T-helper 2 cell (primary cell): ENCODE data around the gene PRKN.

Experiments
- DNase-seq, 5 experiments: peaks; one replicate each; pipeline versions ENCODE4 v3.0.0 to v3.0.0-alpha.2; 2012 to 2022

PRKN gene

DNA sequence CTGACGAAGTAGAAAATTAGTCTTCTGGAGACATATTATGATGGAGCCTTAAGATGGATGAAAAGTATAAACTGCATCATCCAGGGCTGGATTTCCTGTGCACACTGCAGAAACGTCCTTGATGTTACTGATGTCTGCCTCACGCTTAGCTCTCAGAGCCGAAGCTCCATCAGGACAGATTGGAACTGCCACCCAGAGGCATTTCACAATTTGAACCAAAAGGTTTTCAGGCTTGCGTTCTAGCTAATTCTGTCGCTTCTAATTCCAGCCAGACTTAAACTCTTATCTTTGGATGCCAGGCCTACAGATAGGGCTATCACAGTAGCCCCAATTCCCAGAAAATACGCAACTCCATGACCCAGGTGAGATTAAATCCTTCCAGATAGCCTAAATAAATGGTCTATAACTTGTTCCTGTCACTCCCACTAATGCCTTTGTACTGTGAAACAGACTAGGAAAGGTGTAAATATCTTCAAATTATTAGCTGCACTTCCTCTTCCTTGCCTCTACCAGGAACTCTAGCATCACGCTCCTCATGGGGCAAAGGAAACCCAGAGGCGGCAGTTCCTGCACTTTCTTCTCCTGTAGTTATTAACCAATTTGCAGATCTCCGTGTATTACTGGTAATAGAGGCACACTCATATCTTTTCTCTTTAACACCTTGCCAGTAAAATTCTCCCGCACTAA, 634.6 kb downstream of the PRKN start:
- no peak for DNase-seq

- no peak for DNase-seq
Measured at GRCh38 chr6:162090734-162091133, 636.8 kb downstream of the PRKN start.

DNA sequence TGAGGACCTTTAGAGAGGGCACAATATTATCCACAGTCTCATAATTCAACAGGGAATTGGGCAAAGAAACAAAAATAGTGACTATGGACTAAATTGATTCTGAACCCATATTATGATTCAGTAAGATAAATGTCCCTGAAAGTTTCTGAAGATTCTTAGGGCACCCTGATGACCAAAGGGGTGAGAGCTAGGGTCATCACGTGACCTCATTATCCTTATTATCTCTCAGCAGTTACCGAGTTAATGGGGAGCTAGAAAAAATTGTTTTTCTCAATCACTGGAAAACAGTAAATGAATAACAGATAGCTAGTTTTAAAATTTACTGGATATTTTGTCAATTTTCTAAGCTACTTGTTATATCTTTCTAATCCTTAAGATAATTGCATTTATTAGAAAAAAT, 639.5 kb downstream of the PRKN start:
- DNase-seq: no peak

- no peak for DNase-seq
Measured at GRCh38 chr6:162085561-162085960, 642.0 kb downstream of the PRKN start.

DNA sequence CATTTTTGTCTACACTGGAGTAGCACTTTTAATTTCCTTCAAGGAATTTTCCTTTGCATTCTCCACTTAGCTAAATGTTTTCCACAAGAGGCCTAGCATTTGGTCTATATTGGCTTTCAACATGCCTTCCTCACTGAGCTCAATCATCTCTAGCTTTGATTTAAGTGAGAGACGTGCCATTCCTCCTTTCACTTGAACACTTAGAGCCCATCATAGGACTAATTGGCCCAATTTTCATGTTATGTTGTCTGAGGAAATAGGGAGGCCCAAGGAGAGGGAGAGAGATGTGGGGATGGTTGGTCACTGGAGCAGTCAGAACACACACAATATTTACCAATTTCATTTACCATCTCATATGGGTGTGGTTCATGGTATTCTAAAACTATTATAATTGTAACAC, 645.0 kb downstream of the PRKN start:
- no peak for DNase-seq

GRCh38 chr6:162078667-162079066, 648.9 kb downstream of the PRKN start:
- DNase-seq: no peak

DNA sequence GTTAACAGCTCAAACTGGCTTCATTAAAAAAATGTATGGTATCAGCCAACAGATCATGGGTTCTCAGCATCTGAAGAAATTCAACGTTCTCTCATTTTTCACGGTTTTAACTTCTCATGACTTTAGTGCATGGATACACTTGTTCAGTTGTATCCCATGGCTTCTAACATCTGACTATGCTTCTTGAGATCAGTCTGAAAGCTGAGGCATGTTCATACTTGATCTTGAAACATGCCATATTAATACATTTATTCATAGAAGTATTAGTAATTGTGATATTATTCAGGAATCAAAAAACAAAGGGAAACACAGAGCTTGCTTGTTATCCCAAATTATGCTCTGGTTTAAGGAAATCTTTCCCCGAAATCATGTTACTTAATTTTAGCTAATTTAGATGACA, 649.4 kb downstream of the PRKN start:
- DNase-seq: no peak

GRCh38 chr6:162076816-162077215, 650.8 kb downstream of the PRKN start:
- no peak for DNase-seq

GRCh38 chr6:162074641-162075275, 652.8 kb downstream of the PRKN start:
- no peak for DNase-seq

GRCh38 chr6:162070639-162071038, 656.9 kb downstream of the PRKN start:
- DNase-seq: no peak

DNA sequence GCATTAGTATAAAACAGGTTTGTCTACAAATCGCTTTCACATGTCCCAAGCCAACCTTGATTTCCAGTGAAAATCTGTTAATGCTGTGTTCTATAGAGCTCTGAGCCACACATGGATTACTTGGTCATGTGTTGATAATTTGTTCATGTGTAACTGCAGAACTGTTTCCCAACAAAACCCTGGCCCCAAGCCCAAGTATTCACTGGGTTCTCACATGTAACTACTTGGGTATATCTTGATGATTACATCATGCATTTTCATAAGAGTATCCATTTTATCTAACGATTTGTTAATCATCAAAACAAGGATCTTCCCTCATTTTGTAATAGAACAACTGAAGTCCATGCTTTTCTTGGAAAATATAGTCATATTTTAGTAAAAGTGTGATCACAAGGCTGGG, 657.6 kb downstream of the PRKN start:
- DNase-seq: no peak

DNA sequence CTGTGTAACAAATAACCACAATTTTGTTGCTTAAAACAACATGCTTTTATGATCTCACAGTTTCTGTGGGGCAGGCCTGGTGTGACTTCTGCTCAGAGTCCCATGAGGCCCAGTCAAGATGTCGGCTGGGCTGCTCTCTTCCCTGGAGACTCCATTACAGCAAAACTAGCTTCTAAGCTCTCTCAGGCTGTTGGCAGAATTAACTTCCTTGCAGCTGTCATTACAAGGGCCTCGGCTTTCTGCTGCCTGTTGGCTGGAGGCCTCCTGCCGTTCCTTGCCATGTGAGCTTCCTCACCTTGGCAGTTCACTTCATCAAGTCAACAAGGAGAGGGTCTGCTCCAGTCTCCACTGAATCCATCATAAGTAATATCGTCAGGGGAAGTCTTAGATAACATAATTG, 659.2 kb downstream of the PRKN start:
- no peak for DNase-seq

- no peak for DNase-seq
Measured at GRCh38 chr6:162063666-162064065, 663.9 kb downstream of the PRKN start.

DNA sequence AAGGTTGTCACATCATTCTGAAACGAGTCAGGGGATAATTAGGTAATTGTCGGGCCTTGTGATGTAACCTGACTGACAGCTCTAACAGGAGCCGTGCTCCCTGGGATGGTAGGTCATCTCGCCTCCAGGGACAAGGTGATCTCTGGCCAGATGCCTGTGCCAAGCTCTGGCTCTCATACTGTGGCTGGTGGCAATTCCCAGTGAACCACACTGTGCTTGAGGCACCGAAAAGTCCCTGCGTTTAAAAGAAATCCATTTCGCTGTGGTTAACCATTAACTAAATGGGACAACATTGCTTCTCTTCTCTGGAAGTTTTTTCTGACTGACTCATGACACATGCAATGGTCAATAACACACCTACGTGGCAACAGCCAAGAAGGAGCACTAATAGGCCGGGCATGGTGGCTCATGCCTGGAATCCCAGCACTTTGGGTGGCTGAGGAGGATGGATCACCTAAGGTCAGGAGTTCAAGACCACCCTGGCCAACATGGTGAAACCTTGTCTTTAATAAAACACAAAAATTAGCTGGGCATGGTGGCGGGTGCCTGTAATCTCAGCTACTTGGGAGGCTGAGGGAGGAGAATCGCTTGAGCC, 669.2 kb downstream of the PRKN start:
- DNase-seq: no peak

GRCh38 chr6:162056745-162057144, 670.8 kb downstream of the PRKN start:
- no peak for DNase-seq

GRCh38 chr6:162056061-162056460, 671.5 kb downstream of the PRKN start:
- DNase-seq: no peak

DNA sequence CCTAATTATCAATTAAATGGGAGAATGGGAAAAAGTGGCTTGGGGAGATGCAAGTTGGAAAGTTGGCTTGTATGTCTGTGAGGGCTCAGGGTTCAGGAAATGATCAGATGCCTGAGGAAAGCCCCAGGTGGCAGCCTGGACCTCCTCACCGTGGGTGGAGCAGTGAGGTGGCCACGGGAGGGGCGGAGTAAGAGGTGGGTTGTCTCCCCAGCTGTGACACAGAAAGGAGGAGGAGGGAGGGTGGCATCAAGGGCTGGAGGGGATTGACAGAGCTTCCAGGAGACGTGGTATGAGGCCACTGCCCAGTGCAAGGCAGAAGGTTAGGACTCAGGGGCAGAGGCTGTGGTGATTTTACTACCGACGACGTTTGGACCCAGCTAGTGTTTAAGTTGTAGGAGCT, 672.2 kb downstream of the PRKN start:
- DNase-seq: no peak

DNA sequence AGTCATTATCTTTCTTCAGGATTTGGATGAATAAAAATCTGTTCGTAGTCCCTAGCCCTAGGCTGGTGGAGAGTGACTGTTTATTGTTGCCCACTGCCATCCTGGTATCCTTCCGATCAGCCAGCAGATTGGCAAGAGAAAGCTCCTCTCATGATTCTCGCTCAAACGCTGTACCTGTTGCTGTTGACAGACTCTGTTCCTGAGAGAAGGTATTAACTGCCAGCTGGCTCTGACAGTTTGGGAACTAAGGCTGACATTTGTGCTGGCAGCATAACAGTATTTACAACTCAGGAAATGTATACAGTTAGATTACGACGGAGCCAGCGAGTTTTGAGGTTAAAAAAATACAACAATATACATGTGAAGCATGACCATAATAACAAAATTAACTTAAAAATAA, 674.5 kb downstream of the PRKN start:
- DNase-seq: no peak

- DNase-seq: no peak
Measured at GRCh38 chr6:162050579-162050978, 677.0 kb downstream of the PRKN start.

DNA sequence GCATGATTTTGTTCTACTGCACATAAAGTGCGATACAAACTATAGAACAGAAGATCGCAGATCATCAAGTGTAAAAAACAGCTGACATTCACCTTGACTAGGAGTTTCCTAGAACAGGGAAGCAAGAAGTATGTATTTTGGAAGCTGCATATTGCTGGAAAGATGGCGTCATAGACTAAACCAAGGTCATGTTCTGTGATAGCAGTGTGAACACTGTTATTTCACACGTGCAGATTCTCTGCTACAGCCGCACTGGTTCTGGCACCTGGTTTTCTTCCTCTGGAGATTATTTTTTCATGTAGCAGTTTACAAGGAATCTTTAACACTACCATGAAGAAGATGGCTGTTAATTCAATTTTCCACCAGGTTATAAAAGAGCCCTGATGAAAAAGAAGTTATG, 681.2 kb downstream of the PRKN start:
- no peak for DNase-seq

- peak in 1 of 5 experiments; percentile 57 for DNase-seq
Measured at GRCh38 chr6:162032620-162033019, 694.9 kb downstream of the PRKN start.

DNA sequence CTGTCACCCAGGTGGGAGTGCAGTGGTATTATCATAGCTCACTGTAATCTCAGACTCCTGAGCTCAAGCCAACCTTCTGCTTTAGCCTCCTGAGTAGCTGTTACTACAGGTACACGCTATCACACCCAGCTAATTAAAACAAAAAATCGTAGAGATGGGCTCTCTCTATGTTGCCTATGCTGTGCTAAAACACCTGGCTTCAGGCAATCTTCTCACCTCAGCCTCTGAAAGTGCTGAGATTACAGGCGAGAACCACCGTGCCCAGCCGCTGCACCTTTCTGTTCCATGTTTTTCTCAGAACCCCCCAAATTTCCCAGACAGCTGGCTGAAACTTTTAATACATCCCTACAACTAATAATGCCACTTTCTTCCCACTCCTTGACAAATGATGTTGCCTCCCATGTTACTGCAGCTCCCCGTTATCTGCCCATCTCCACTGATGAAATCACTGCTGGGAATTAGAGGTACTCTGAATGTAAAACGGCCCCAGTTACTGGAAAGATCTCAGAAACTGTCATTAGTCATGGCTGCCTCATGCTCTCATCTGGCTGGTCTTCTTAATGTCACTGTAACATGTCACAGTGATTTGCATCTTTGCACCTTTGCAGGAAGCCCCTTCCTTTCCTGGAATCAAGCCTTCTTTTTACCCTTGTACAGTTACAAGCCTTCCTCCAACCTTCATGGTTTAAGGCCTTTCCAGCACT, 697.5 kb downstream of the PRKN start:
- DNase-seq: no peak

DNA sequence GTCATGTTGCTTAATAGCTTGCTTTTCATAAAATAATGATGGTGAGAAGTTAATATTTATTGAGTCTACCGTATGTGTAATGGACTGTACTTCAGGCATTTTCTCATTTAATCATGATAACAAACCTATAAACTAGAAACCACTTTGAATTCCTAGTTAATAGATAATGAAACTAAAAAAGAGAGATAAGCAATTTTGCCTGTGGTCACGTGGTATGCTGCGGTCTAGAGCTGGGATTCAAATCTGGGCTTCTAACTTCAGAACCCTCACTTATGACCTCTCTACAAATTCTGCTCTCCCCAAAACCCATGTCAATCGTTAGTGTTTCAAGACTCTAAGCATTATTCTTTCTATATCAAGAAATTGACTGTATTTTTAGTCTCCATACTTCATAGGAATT, 700.7 kb downstream of the PRKN start:
- peak in 1 of 5 experiments; percentile 4 for DNase-seq

DNA sequence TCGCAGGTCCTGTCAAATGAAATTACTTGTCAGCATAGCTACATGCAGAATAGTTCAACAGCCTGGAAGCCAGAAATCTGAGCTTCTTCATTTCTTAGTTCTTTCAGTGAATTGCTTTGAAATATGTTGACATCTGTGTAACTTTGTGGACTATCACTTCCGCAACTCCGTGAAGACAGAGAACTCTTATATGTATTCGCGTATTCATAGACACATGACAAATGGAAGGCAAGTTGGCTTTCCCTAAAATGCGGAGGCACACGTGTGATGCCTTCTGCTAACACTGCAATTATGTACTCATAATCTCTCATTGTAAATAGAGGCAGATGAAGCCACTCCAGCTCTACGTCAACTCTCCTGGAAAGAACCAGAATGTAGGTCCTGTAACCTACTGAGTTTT, 701.5 kb downstream of the PRKN start:
- no peak for DNase-seq
